K562 (cell line): ENCODE measurements around the gene PIP5KL1. TPM values are rescaled to one million over a fixed set of nuclear protein-coding genes. Genes with fewer than 3 reads are reported as not detected.

Source experiments
- ARHGAP35 ChIP-seq: fragments of 450-650 bp; IDR thresholded peaks from 2 replicates; pipeline ENCODE4 v1.6.1; 2018; ENCODE audit not compliant: partially characterized antibody
- CXXC5 ChIP-seq: fragments of 250-450 bp; sonication (Bioruptor Pico); IDR thresholded peaks from 2 replicates; pipeline ENCODE4 v1.8.0; 2022; ENCODE audit warnings: inconsistent platforms, mild to moderate bottlenecking, moderate library complexity
- ELF2 ChIP-seq: fragments of 250-450 bp; sonication (Bioruptor Pico); IDR thresholded peaks from 2 replicates; pipeline ENCODE4 v1.5.0; 2021; ENCODE audit warnings: mild to moderate bottlenecking
- EP300 ChIP-seq: IDR thresholded peaks from 2 replicates; pipeline ENCODE4 v1.6.1; 2012; ENCODE audit warnings: low read length, improper control_type of control experiment
- GATAD2A ChIP-seq: fragments of 450-650 bp; IDR thresholded peaks from 2 replicates; pipeline ENCODE4 v1.6.1; 2017
- HCFC1 ChIP-seq: IDR thresholded peaks from 2 replicates; pipeline ENCODE4 v1.6.1; 2012; ENCODE audit warnings: low read depth, low read length, improper control_type of control experiment
- HDAC6 ChIP-seq: IDR thresholded peaks from 2 replicates; pipeline ENCODE4 v1.6.1; 2012; ENCODE audit warnings: low read depth, mild to moderate bottlenecking, control low read depth, inconsistent platforms, low read length, moderate library complexity
- ILF3 ChIP-seq: fragments of 450-650 bp; IDR thresholded peaks from 2 replicates; pipeline ENCODE4 v1.6.1; 2018; ENCODE audit warnings: antibody characterized with exemption, mild to moderate bottlenecking, moderate library complexity, borderline replicate concordance
- PRMT5 ChIP-seq: sonication (generic); formaldehyde crosslinking; IDR thresholded peaks from 2 replicates; pipeline ENCODE4 v1.5.0; 2020; ENCODE audit warnings: missing genetic modification reagents
- PYGO2 ChIP-seq: fragments of 450-650 bp; IDR thresholded peaks from 2 replicates; pipeline ENCODE4 v1.6.1; 2016; ENCODE audit warnings: mild to moderate bottlenecking, missing genetic modification characterization, moderate library complexity, missing compliant biosample characterization
- RBM15 ChIP-seq: fragments of 200-400 bp; formaldehyde crosslinking; IDR thresholded peaks from 2 replicates; pipeline ENCODE4 v1.6.1; 2018; ENCODE audit warnings: mild to moderate bottlenecking, low read length, moderate library complexity; ENCODE audit not compliant: insufficient read depth
- RFX7 ChIP-seq: fragments of 250-450 bp; sonication (Bioruptor Pico); IDR thresholded peaks from 2 replicates; pipeline ENCODE4 v1.5.1; 2021; ENCODE audit warnings: mild to moderate bottlenecking
- RUNX1 ChIP-seq: sonication (generic); IDR thresholded peaks from 2 replicates; pipeline ENCODE4 v1.6.1; 2016; ENCODE audit warnings: antibody characterized with exemption, low read depth
- SIN3B ChIP-seq: fragments of 450-650 bp; IDR thresholded peaks from 2 replicates; pipeline ENCODE4 v1.6.1; 2017; ENCODE audit warnings: low read depth, mild to moderate bottlenecking, moderate library complexity
- SMC3 ChIP-seq: conservative IDR thresholded peaks from 2 replicates; pipeline ENCODE4 v1.6.1; 2011; ENCODE audit warnings: low read depth, low read length, improper control_type of control experiment; ENCODE audit not compliant: insufficient read depth
- SPI1 ChIP-seq: IDR thresholded peaks from 2 replicates; pipeline ENCODE4 v1.6.1; 2011; ENCODE audit warnings: low read depth, low read length, control low read depth, borderline replicate concordance
- SRSF3 ChIP-seq: fragments of 200-400 bp; formaldehyde crosslinking; IDR thresholded peaks from 2 replicates; pipeline ENCODE4 v1.6.1; 2016; ENCODE audit warnings: mild to moderate bottlenecking, low read length, moderate library complexity; ENCODE audit not compliant: insufficient read depth
- TEAD4 ChIP-seq, 2 experiments: sonication (generic) in 1 of 2; formaldehyde crosslinking in 1 of 2; IDR thresholded peaks; 2 replicates each; pipeline versions ENCODE4 v1.6.1 to v1.8.0; 2012 to 2022; ENCODE audit warnings: borderline replicate concordance in 1 of 2, inconsistent platforms in 1 of 2, low read length in 1 of 2, mild to moderate bottlenecking in 1 of 2, missing genetic modification reagents in 1 of 2
- ZC3H4 ChIP-seq: sonication (generic); formaldehyde crosslinking; IDR thresholded peaks from 2 replicates; pipeline ENCODE4 v1.9.0; 2021; ENCODE audit warnings: missing genetic modification reagents, borderline replicate concordance
- ZNF311 ChIP-seq: fragments of 250-450 bp; sonication (Bioruptor Pico); IDR thresholded peaks from 2 replicates; pipeline ENCODE4 v1.4.0; 2020; ENCODE audit warnings: mild to moderate bottlenecking, moderate library complexity
- ZNF76 ChIP-seq: fragments of 250-450 bp; sonication (Bioruptor Pico); IDR thresholded peaks from 2 replicates; pipeline ENCODE4 v1.4.0; 2020; ENCODE audit warnings: mild to moderate bottlenecking, moderate library complexity, borderline replicate concordance
- polyA plus RNA-seq, 8 experiments: library from polyadenylated mRNA; depleted of rRNA in 4 of 8; stranded (reverse) in 5 of 8; unstranded in 3 of 8; fragments of >200 nt; fragmentation: Nextera tagmentation in 2 of 8; fragmentation: Illumina TruSeq in 1 of 8; extraction: Ambion mirVana in 2 of 8; extraction: Trizol in 1 of 8; gene quantifications; 2 replicates each; pipeline versions ENCODE4 v1.2.1 to v1.2.3, GENCODE V29; 2011 to 2014; ENCODE audit warnings: inconsistent platforms in 1 of 8, missing spikeins in 1 of 8
- total RNA-seq, 7 experiments: library from RNA; depleted of rRNA in 6 of 7; stranded (reverse); fragments of >200 nt in 6 of 7; fragmentation: Illumina TruSeq in 2 of 7; extraction: Trizol in 2 of 7; gene quantifications; 2 replicates each; pipeline versions ENCODE4 v1.2.1 to v1.2.3, GENCODE V29; 2011 to 2021; ENCODE audit warnings: low replicate concordance in 1 of 7
- TF ChIP-seq, protein P1 (sequence below): sonication (generic); formaldehyde crosslinking; IDR thresholded peaks from 2 replicates; pipeline ENCODE4 v1.9.0; 2022; ENCODE audit warnings: mild to moderate bottlenecking, missing genetic modification reagents
- TF ChIP-seq, protein P2 (sequence below): fragments of 250-450 bp; sonication (Bioruptor Pico); IDR thresholded peaks from 2 replicates; pipeline ENCODE4 v1.8.0; 2021; ENCODE audit warnings: moderate library complexity, mild to moderate bottlenecking, inconsistent platforms
- TF ChIP-seq, protein P3 (sequence below), 2 experiments: fragments of 450-650 bp; IDR thresholded peaks; 2 replicates each; pipeline ENCODE4 v1.6.1; 2016

Gene PIP5KL1
- total and polyA plus RNA-seq, 9 of the 15 experiments (the other 6 are each of a cell fraction or from before 2014, with no cell fraction given) = 0.18 to 4.8 (median 1.2) TPM

DNA sequence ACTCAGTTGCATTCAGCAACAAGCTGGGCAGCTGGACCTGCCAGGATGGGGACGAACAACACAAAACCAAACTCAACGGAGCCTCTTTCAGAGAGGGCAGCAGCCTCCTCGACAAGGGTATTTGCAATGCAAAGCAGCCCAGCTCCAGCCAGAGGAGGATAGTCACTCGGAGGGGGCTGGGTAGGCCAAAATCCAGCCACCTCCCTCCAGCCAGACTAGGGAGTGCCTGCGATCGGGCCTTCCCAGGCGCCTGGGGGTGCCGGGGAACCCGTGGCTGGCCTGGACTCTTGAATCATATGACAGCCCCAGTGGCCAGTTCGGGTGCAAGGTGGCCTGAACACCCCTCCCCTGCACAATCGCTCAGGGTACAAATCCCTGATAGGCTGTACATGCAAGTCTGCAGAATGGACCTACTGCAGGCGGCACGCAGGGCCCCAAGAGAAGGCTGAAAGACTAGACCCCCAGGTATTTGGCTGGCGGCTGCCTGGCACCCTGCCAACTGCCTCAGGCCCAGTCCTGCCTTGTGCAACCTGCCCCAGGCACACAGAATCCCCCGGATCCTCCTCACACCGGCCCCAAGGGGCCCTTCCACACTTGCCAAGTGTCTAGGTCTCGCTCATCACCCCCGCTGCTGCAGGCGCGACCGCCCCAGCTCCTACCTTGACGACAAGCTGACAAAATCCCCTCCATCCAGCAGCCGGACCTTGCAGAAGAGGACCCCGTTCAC is 48.9 kb upstream of the PIP5KL1 start (continued):
- no peak for TF ChIP-seq RBM15
- TF ChIP-seq, protein P1, sequence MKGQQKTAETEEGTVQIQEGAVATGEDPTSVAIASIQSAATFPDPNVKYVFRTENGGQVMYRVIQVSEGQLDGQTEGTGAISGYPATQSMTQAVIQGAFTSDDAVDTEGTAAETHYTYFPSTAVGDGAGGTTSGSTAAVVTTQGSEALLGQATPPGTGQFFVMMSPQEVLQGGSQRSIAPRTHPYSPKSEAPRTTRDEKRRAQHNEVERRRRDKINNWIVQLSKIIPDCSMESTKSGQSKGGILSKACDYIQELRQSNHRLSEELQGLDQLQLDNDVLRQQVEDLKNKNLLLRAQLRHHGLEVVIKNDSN = peak; percentile 66
- TF ChIP-seq ILF3 = no peak
- TF ChIP-seq, protein P2, sequence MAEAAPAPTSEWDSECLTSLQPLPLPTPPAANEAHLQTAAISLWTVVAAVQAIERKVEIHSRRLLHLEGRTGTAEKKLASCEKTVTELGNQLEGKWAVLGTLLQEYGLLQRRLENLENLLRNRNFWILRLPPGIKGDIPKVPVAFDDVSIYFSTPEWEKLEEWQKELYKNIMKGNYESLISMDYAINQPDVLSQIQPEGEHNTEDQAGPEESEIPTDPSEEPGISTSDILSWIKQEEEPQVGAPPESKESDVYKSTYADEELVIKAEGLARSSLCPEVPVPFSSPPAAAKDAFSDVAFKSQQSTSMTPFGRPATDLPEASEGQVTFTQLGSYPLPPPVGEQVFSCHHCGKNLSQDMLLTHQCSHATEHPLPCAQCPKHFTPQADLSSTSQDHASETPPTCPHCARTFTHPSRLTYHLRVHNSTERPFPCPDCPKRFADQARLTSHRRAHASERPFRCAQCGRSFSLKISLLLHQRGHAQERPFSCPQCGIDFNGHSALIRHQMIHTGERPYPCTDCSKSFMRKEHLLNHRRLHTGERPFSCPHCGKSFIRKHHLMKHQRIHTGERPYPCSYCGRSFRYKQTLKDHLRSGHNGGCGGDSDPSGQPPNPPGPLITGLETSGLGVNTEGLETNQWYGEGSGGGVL = no peak
- TF ChIP-seq, protein P3, sequence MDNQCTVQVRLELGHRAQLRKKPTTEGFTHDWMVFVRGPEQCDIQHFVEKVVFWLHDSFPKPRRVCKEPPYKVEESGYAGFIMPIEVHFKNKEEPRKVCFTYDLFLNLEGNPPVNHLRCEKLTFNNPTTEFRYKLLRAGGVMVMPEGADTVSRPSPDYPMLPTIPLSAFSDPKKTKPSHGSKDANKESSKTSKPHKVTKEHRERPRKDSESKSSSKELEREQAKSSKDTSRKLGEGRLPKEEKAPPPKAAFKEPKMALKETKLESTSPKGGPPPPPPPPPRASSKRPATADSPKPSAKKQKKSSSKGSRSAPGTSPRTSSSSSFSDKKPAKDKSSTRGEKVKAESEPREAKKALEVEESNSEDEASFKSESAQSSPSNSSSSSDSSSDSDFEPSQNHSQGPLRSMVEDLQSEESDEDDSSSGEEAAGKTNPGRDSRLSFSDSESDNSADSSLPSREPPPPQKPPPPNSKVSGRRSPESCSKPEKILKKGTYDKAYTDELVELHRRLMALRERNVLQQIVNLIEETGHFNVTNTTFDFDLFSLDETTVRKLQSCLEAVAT (IDR thresholded peaks at IDR 0.05) = no peak
- no peak for TF ChIP-seq SMC3
- TF ChIP-seq HDAC6 = no peak
- no peak for TF ChIP-seq GATAD2A
- TF ChIP-seq HCFC1 = no peak
- no peak for TF ChIP-seq TEAD4 (IDR thresholded peaks at IDR 0.05; ENCODE audit: low read length)
- no peak for TF ChIP-seq TEAD4 (CRISPR knock-in tag; IDR thresholded peaks at IDR 0.05; ENCODE audit: borderline replicate concordance)
- TF ChIP-seq CXXC5 (CRISPR knock-in tag) = no peak
- TF ChIP-seq SIN3B = no peak
- TF ChIP-seq PYGO2 (tag) = no peak
- TF ChIP-seq RUNX1 = 0 out of 2 replicates have a peak, but pooled peaks have one; percentile 31
- no peak for TF ChIP-seq SRSF3
- no peak for TF ChIP-seq EP300
- no peak for TF ChIP-seq ZNF76 (CRISPR knock-in tag)
- no peak for TF ChIP-seq ARHGAP35
- TF ChIP-seq ZC3H4 (CRISPR knock-in tag) = no peak; the same call in 1 of the 2 replicates
- TF ChIP-seq PRMT5 (CRISPR knock-in tag) = no peak
- TF ChIP-seq ZNF311 (CRISPR knock-in tag) = no peak
- TF ChIP-seq RFX7 (CRISPR knock-in tag) = no peak
- TF ChIP-seq ELF2 (CRISPR knock-in tag) = no peak
- TF ChIP-seq SPI1 = no peak
